HepG2 (cell line): ENCODE measurements around the gene ZNF865. TPM values are rescaled to one million over a fixed set of nuclear protein-coding genes. Genes with fewer than 3 reads are reported as not detected.

Source experiments
- ATAC-seq: fragments of 200-7000 bp; cut with Tn5 transposase; 3 replicates; pipeline ENCODE4 v1.9.1; 2020; ENCODE audit warnings: mild to moderate bottlenecking, moderate library complexity
- BruUV-seq: library from RNA; stranded (reverse); fragments of 400-500 nt; replicated peaks from 2 replicates; lab custom pipeline; 2021; lab: Mats Ljungman, UMichigan
- CTCF ChIA-PET: fragments of 300-600 bp; formaldehyde crosslinking; extraction: SDS; loops from one replicate; lab custom pipeline; 2021; ENCODE audit warnings: low total read pairs, inconsistent platforms, low intra/inter-chr PET ratio; lab: Yijun Ruan, JAX
- POLR2A ChIA-PET: fragments of 350-600 bp; sonication (Branson Sonifier 250); formaldehyde crosslinking; loops from one replicate; lab custom pipeline; 2020; ENCODE audit warnings: antibody characterized with exemption, inconsistent platforms; lab: Yijun Ruan, JAX
- DNase-seq: peaks from one replicate; pipeline ENCODE4 v3.0.0-alpha.2; 2015; ENCODE audit warnings: low spot score
- FAIRE-seq: peaks from 3 replicates; lab custom pipeline; 2011; peaks lifted over from hg19 to GRCh38; lab: Jason Lieb, UNC
- H2AFZ ChIP-seq: one replicate; pipeline ENCODE4 v1.6.1; 2011; ENCODE audit warnings: low read length, inconsistent platforms
- H3K27ac ChIP-seq: fragments of 300-600 bp; 3 replicates; pipeline ENCODE4 v1.8.0; 2011; ENCODE audit warnings: mixed run types, mild to moderate bottlenecking, mixed read lengths, low read length, inconsistent platforms; ENCODE audit not compliant: insufficient read depth; ENCODE audit errors: extremely low read length
- H3K27me3 ChIP-seq, 2 experiments: fragments of 200-600 bp in 1 of 2; 2 replicates in 1 of 2; 3 replicates in 1 of 2; pipeline versions ENCODE4 v1.6.0 to v1.8.0; 2011; ENCODE audit warnings: low read length in 2 of 2, mild to moderate bottlenecking in 2 of 2, moderate library complexity in 2 of 2, inconsistent platforms in 1 of 2; ENCODE audit not compliant: insufficient read depth in 2 of 2, control insufficient read depth in 1 of 2
- H3K36me3 ChIP-seq, 2 experiments: fragments of 200-600 bp in 1 of 2; replicated peaks in 1 of 2; 2 replicates in 1 of 2; 3 replicates in 1 of 2; pipeline versions ENCODE4 v1.5.1 to v1.8.0; 2011; ENCODE audit warnings: low read length in 2 of 2, inconsistent platforms in 1 of 2; ENCODE audit not compliant: insufficient read depth in 2 of 2, control insufficient read depth in 1 of 2
- H3K4me1 ChIP-seq: 2 replicates; pipeline ENCODE4 v1.5.1; 2012; ENCODE audit warnings: low read length, inconsistent platforms; ENCODE audit not compliant: insufficient read depth
- H3K4me2 ChIP-seq: 2 replicates; pipeline ENCODE4 v1.6.0; 2011; ENCODE audit warnings: low read depth, low read length, inconsistent platforms
- H3K4me3 ChIP-seq, 3 experiments: fragments of 200-600 bp in 1 of 3; sonication (generic), shearing (Covaris generic) in 1 of 3; replicated peaks in 1 of 3; 2 replicates each; pipeline ENCODE4 v1.5.1; 2011 to 2016; ENCODE audit warnings: low read length in 3 of 3, inconsistent platforms in 2 of 3, low read depth in 2 of 3, mild to moderate bottlenecking in 2 of 3, control low read depth in 1 of 3, mixed read lengths in 1 of 3; ENCODE audit not compliant: insufficient read depth in 1 of 3
- H3K79me2 ChIP-seq: one replicate; pipeline ENCODE4 v1.6.1; 2011; ENCODE audit warnings: low read length, inconsistent platforms; ENCODE audit not compliant: insufficient read depth
- H3K9ac ChIP-seq: 2 replicates; pipeline ENCODE4 v1.6.0; 2011; ENCODE audit warnings: mild to moderate bottlenecking, low read depth, low read length, inconsistent platforms; ENCODE audit not compliant: insufficient read depth
- H3K9me3 ChIP-seq: 2 replicates; pipeline ENCODE4 v1.5.1; 2012; ENCODE audit warnings: mild to moderate bottlenecking, low read length
- H4K20me1 ChIP-seq: 2 replicates; pipeline ENCODE4 v1.6.0; 2011; ENCODE audit warnings: inconsistent platforms, mild to moderate bottlenecking, low read length, moderate library complexity; ENCODE audit not compliant: insufficient read depth
- EHMT2 ChIP-seq: fragments of 200-600 bp; sonication (generic); IDR thresholded peaks from 2 replicates; pipeline ENCODE4 v1.7.0; 2017; ENCODE audit warnings: antibody characterized with exemption, low read depth, low read length, borderline replicate concordance
- HDAC1 ChIP-seq: sonication (generic); formaldehyde crosslinking; IDR thresholded peaks from 2 replicates; pipeline ENCODE4 v1.5.1; 2020; ENCODE audit warnings: mild to moderate bottlenecking, missing genetic modification reagents
- HNRNPK ChIP-seq: fragments of 200-400 bp; formaldehyde crosslinking; IDR thresholded peaks from 2 replicates; pipeline ENCODE4 v1.6.1; 2018; ENCODE audit warnings: low read length, low read depth, moderate library complexity, mild to moderate bottlenecking; ENCODE audit not compliant: poor library complexity, severe bottlenecking
- KAT2B ChIP-seq: fragments of 150-350 bp; IDR thresholded peaks from 2 replicates; pipeline ENCODE4 v1.6.1; 2014; ENCODE audit warnings: low read depth, low read length, borderline replicate concordance
- KDM5B ChIP-seq: sonication (generic); formaldehyde crosslinking; IDR thresholded peaks from 2 replicates; pipeline ENCODE4 v1.4.0; 2020; ENCODE audit warnings: missing genetic modification reagents, mild to moderate bottlenecking, borderline replicate concordance
- RCOR2 ChIP-seq: IDR thresholded peaks from 2 replicates; pipeline ENCODE4 v1.6.1; 2016; ENCODE audit warnings: missing biosample characterization, missing genetic modification reagents
- SIN3A ChIP-seq: IDR thresholded peaks from 2 replicates; pipeline ENCODE4 v1.6.1; 2011; ENCODE audit warnings: low read depth, mild to moderate bottlenecking, control low read depth, low read length, borderline replicate concordance
- SMC3 ChIP-seq: IDR thresholded peaks from 2 replicates; pipeline ENCODE4 v1.6.1; 2011; ENCODE audit warnings: low read length, improper control_type of control experiment
- TEAD3 ChIP-seq: optimal IDR thresholded peaks from 2 replicates; pipeline ENCODE3; 2016; ENCODE audit warnings: borderline replicate concordance
- THYN1 ChIP-seq: sonication (generic); formaldehyde crosslinking; IDR thresholded peaks from 2 replicates; pipeline ENCODE4 v1.8.1; 2023; ENCODE audit warnings: low read depth, mild to moderate bottlenecking, moderate library complexity, missing genetic modification reagents, borderline replicate concordance
- TRIM24 ChIP-seq: sonication (generic); formaldehyde crosslinking; IDR thresholded peaks from 2 replicates; pipeline ENCODE4 v1.8.0; 2022; ENCODE audit warnings: mild to moderate bottlenecking, missing genetic modification reagents
- YEATS4 ChIP-seq: sonication (generic); formaldehyde crosslinking; IDR thresholded peaks from 2 replicates; pipeline ENCODE4 v1.4.0; 2020; ENCODE audit warnings: missing genetic modification reagents, borderline replicate concordance
- ZMYM3 ChIP-seq: sonication (generic); formaldehyde crosslinking; IDR thresholded peaks from 2 replicates; pipeline ENCODE4 v1.5.1; 2020; ENCODE audit warnings: mild to moderate bottlenecking, missing genetic modification reagents
- ZNF224 ChIP-seq: sonication (generic); formaldehyde crosslinking; IDR thresholded peaks from 2 replicates; pipeline ENCODE4 v1.5.0; 2020; ENCODE audit warnings: mild to moderate bottlenecking, missing genetic modification reagents
- ZNF329 ChIP-seq: sonication (generic); formaldehyde crosslinking; IDR thresholded peaks from 2 replicates; pipeline ENCODE4 v1.9.0; 2021; ENCODE audit warnings: low read depth, mild to moderate bottlenecking, missing genetic modification reagents
- ZNF501 ChIP-seq: sonication (generic); formaldehyde crosslinking; IDR thresholded peaks from 2 replicates; pipeline ENCODE4 v1.5.1; 2020; ENCODE audit warnings: mild to moderate bottlenecking, moderate library complexity, missing genetic modification reagents
- ZNF543 ChIP-seq: sonication (generic); formaldehyde crosslinking; IDR thresholded peaks from 2 replicates; pipeline ENCODE4 v1.4.0; 2020; ENCODE audit warnings: mild to moderate bottlenecking, missing genetic modification reagents
- ZNF878 ChIP-seq: sonication (generic); formaldehyde crosslinking; IDR thresholded peaks from 2 replicates; pipeline ENCODE4 v1.8.1; 2023; ENCODE audit warnings: mild to moderate bottlenecking, missing genetic modification reagents, moderate library complexity
- WGBS: methylation state at CpG from one replicate; pipeline ENCODE4 v1.1.6; 2017; ENCODE audit warnings: low lambda C conversion rate; 5-methylcytosine and 5-hydroxymethylcytosine counted together
- in situ Hi-C: cut with HindIII; loops from 2 replicates; pipeline ENCODE4 v1.10.0; 2017; ENCODE audit warnings: low pct_unique_long_range_greater_than_20kb; ENCODE audit not compliant: extremely low pct_ligation_motif_present
- intact Hi-C: fragments of 100-400 bp; cut with micrococcal nuclease; formaldehyde crosslinking; loops from one replicate; pipeline ENCODE4 v1.10.0; 2022; ENCODE audit not compliant: unreplicated experiment
- polyA plus RNA-seq, 8 experiments: library from polyadenylated mRNA; depleted of rRNA in 3 of 8; stranded (reverse) in 7 of 8; unstranded in 1 of 8; fragments of >200 nt; fragmentation: Illumina TruSeq in 4 of 8; extraction: Trizol in 4 of 8; gene quantifications; 2 replicates each; pipeline versions ENCODE4 v1.2.1 to v1.2.3, GENCODE V29; 2011 to 2016; ENCODE audit warnings: low read depth in 4 of 8, missing spikeins in 1 of 8, mixed read lengths in 1 of 8; ENCODE audit not compliant: insufficient read depth in 1 of 8
- total RNA-seq, 5 experiments: library from RNA; depleted of rRNA; stranded (reverse); fragments of >200 nt; fragmentation: Illumina TruSeq; extraction: Trizol; gene quantifications; 2 replicates each; pipeline ENCODE4 v1.2.3, GENCODE V29; 2016; ENCODE audit warnings: low read depth in 1 of 5
- TF ChIP-seq, protein P1 (sequence below): sonication (generic); formaldehyde crosslinking; IDR thresholded peaks from 2 replicates; pipeline ENCODE4 v1.9.0; 2021; ENCODE audit warnings: mild to moderate bottlenecking, missing genetic modification reagents

ZNF865 gene
- total and polyA plus RNA-seq, 2 of the 13 experiments (the other 11 are each of a cell fraction or from before 2014, with no cell fraction given) = 0.93 to 1.0 TPM

DNA sequence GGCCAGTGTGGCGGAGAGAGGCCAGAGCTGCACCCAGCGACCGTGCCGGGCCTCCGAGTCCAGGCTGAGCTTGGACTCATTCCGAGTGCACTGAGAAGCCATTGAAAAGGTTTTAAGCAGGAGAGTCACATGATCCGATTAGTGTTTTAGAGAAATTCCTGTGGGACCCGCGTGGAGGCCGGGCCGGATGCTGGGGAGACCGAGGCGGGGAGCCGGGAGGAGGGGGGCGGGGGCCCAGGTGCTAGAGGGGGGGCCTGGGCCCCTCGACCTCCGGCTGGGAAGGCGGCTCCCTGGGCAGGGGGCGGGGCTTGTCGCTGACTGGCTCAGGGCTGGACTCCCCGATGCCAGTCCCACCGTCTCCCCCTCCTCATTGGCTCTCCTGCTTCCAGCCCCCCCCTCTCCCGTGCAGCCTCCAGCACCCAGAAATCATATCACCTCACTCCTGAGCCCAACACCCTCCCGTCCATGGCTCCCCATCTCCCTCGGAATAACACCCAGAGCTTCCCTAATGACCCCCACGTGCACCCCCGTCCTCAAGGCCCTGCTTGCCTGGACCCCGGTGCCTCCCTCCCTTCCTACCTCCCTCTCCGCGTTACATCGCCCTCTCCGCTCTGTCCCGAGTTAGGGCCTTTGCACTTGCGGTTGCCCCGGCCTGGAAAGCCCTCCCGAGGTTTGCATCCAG, 19.6 kb upstream of the ZNF865 start:
- CTCF ChIA-PET = no interaction called here
- ATAC-seq (peak; percentile 72), FAIRE-seq (peak; percentile 8), DNase-seq (peak; percentile 76)
- no peaks in the 10 kb centered on the region; a peak in 1 of 5 replicates for H3K27me3 ChIP-seq
- peak overlapping the region; percentile 56 to 88 (median 64) for H3K4me3 ChIP-seq
- no peak overlapping the region for H2AFZ ChIP-seq
- no TSS peak for BruUV-seq
- in situ Hi-C loops = no loop called here
- H3K36me3 ChIP-seq = no peaks in the 10 kb centered on the region
- no peaks in the 10 kb centered on the region for H3K9me3 ChIP-seq
- POLR2A ChIA-PET = interaction anchor here (1.0 to 5.3 kb wide), 5 partner anchors 14 to 39 kb away, joined by 3 to 66 read pairs (median 4); partner anchors contain the start of genes FIZ1, ZNF524 and ZNF784
- H3K9ac ChIP-seq = peak overlapping the region; percentile 63
- H3K4me2 ChIP-seq = peak overlapping the region; percentile 89
- intact Hi-C loops = loop anchor here (2.0 to 10.0 kb wide), 3 partner anchors 15 to 71 kb away; partner anchors contain the start of gene ZNF524
- 2% methylated on average over 23 of the region's 36 CpGs for WGBS
- H3K4me1 ChIP-seq = peaks cover 47% of the 10 kb centered on the region
- H3K79me2 ChIP-seq = no peaks in the 10 kb centered on the region
- peak overlapping the region; percentile 25 for H3K27ac ChIP-seq
- no peaks in the 10 kb centered on the region for H4K20me1 ChIP-seq
- no peak for TF ChIP-seq ZNF224 (CRISPR knock-in tag)
- peak; percentile 14 for TF ChIP-seq HNRNPK
- peak; percentile 46; the same call in 1 of the 2 replicates for TF ChIP-seq KDM5B (CRISPR knock-in tag)
- no peak for TF ChIP-seq ZNF878 (CRISPR knock-in tag)
- TF ChIP-seq ZNF543 (CRISPR knock-in tag) = no peak
- TF ChIP-seq EHMT2 = no peak
- TF ChIP-seq YEATS4 = no peak
- peak; percentile 11; the same call in 1 of the 2 replicates for TF ChIP-seq HDAC1 (CRISPR knock-in tag)
- peak; percentile 61; the same call in 1 of the 2 replicates for TF ChIP-seq SIN3A
- TF ChIP-seq TEAD3 (CRISPR knock-in tag) = peak; percentile 29
- TF ChIP-seq TRIM24 = no peak
- no peak for TF ChIP-seq ZMYM3 (CRISPR knock-in tag)
- TF ChIP-seq KAT2B = no peak
- TF ChIP-seq, protein P1, sequence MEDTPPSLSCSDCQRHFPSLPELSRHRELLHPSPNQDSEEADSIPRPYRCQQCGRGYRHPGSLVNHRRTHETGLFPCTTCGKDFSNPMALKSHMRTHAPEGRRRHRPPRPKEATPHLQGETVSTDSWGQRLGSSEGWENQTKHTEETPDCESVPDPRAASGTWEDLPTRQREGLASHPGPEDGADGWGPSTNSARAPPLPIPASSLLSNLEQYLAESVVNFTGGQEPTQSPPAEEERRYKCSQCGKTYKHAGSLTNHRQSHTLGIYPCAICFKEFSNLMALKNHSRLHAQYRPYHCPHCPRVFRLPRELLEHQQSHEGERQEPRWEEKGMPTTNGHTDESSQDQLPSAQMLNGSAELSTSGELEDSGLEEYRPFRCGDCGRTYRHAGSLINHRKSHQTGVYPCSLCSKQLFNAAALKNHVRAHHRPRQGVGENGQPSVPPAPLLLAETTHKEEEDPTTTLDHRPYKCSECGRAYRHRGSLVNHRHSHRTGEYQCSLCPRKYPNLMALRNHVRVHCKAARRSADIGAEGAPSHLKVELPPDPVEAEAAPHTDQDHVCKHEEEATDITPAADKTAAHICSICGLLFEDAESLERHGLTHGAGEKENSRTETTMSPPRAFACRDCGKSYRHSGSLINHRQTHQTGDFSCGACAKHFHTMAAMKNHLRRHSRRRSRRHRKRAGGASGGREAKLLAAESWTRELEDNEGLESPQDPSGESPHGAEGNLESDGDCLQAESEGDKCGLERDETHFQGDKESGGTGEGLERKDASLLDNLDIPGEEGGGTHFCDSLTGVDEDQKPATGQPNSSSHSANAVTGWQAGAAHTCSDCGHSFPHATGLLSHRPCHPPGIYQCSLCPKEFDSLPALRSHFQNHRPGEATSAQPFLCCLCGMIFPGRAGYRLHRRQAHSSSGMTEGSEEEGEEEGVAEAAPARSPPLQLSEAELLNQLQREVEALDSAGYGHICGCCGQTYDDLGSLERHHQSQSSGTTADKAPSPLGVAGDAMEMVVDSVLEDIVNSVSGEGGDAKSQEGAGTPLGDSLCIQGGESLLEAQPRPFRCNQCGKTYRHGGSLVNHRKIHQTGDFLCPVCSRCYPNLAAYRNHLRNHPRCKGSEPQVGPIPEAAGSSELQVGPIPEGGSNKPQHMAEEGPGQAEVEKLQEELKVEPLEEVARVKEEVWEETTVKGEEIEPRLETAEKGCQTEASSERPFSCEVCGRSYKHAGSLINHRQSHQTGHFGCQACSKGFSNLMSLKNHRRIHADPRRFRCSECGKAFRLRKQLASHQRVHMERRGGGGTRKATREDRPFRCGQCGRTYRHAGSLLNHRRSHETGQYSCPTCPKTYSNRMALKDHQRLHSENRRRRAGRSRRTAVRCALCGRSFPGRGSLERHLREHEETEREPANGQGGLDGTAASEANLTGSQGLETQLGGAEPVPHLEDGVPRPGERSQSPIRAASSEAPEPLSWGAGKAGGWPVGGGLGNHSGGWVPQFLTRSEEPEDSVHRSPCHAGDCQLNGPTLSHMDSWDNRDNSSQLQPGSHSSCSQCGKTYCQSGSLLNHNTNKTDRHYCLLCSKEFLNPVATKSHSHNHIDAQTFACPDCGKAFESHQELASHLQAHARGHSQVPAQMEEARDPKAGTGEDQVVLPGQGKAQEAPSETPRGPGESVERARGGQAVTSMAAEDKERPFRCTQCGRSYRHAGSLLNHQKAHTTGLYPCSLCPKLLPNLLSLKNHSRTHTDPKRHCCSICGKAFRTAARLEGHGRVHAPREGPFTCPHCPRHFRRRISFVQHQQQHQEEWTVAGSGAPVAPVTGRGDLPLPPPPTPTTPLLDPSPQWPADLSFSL (CRISPR knock-in tag) = no peak
- TF ChIP-seq RCOR2 (CRISPR knock-in tag) = no peak
- no peak for TF ChIP-seq SMC3
- no peak for TF ChIP-seq ZNF501 (CRISPR knock-in tag)
- TF ChIP-seq THYN1 = no peak
- no peak for TF ChIP-seq ZNF329 (CRISPR knock-in tag)
